Activated T-helper 1 cell treated with anti-CD3 and anti-CD28 coated beads, Interleukin-12 subunit alpha, Interleukin-12 subunit beta, Interleukin-2, Interleukin-4 antibody, amounts not matched to agents 30 ng/mL and 10 ng/mL and 1 ng/mL, durations not matched to agents 14 hours and 24 hours and 36 hours (primary cell): Measurements from ENCODE around the gene LRRC27. TPM values are rescaled to one million over a fixed set of nuclear protein-coding genes. Genes with fewer than 3 reads are reported as not detected.
"Not testable (repeated sequence)": the region's sequence is repeated elsewhere in the genome, so short reads cannot be mapped to it uniquely, and the experiment has no call there.

ENCODE experiments used
- DNase-seq: peaks from one replicate; pipeline ENCODE4 v3.0.0; 2021; ENCODE audit warnings: low spot score
- H3K27ac Mint-ChIP-seq: one replicate; pipeline ENCODE4 v1.8.0; 2021; ENCODE audit warnings: mild to moderate bottlenecking, mixed read lengths
- H3K27me3 Mint-ChIP-seq: one replicate; pipeline ENCODE4 v1.8.0; 2022; ENCODE audit warnings: mild to moderate bottlenecking, moderate library complexity, mixed read lengths; ENCODE audit not compliant: insufficient read depth
- H3K36me3 Mint-ChIP-seq: one replicate; pipeline ENCODE4 v1.8.0; 2021; ENCODE audit warnings: low read depth, mixed read lengths
- H3K4me1 Mint-ChIP-seq: one replicate; pipeline ENCODE4 v1.8.0; 2021; ENCODE audit warnings: low read depth, mixed read lengths
- H3K4me3 Mint-ChIP-seq: one replicate; pipeline ENCODE4 v1.8.0; 2021; ENCODE audit warnings: mild to moderate bottlenecking, moderate library complexity, mixed read lengths
- H3K9me3 Mint-ChIP-seq: one replicate; pipeline ENCODE4 v1.8.0; 2021; ENCODE audit warnings: mixed read lengths
- intact Hi-C: fragments of 100-400 bp; cut with micrococcal nuclease; formaldehyde crosslinking; loops from one replicate; pipeline ENCODE4 v1.15.1; 2024
- total RNA-seq: library from RNA; stranded (reverse); gene quantifications from 2 replicates; pipeline ENCODE4 v1.2.3, GENCODE V29; 2022

Gene LRRC27
- total RNA-seq, 1 donor from 2014 or later = 1.7 TPM

DNA sequence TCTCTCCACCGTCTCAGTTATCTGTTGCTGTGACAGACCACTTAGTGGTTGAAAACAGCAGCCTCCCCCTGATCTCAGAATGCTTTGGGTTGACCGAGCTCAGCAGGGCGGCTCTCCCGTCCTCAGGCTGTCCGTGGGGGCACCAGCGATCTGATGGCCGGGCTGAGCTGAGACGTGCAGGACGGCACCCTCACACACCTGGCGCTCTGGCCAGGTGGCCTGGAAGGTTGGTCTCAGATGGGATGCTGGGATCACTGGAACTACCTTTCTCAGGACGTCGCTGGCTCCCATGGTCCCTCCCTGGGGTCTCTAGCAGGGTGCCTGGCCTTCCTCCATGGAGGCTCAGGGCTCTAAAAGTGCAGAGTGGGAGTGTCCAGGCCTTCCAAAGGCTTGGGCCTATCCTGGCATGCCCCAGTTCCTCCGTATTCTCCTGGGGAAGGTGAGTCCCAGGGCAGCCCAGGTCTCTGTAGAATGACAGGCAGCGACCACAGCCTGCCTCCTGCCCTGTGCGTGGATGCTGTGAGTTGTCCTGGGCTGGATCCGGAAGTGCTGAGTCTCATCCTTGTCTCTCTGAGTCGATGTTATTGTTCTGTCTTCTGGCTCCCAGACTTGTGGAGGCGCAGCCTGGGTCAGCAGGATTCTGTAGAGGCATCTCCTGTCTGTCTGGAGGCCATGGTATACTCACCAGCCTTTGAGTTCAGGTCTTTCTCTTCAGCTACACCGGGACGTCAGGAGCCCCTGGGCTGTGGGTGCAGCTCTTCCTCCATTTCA is 52.8 kb downstream of the LRRC27 start:
- DNase-seq = no peak
- H3K9me3 Mint-ChIP-seq = no peaks in the 10 kb centered on the region
- intact Hi-C loops = loop anchor here (5.0 kb wide), 1 partner anchor 152 kb away; the partner anchor contains the start of gene INPP5A
- H3K27ac Mint-ChIP-seq = no peak overlapping the region
- no peak overlapping the region for H3K4me3 Mint-ChIP-seq
- H3K4me1 Mint-ChIP-seq = peaks cover 13% of the 10 kb centered on the region
- H3K27me3 Mint-ChIP-seq = peaks cover 9% of the 10 kb centered on the region
- no peaks in the 10 kb centered on the region for H3K36me3 Mint-ChIP-seq

DNA sequence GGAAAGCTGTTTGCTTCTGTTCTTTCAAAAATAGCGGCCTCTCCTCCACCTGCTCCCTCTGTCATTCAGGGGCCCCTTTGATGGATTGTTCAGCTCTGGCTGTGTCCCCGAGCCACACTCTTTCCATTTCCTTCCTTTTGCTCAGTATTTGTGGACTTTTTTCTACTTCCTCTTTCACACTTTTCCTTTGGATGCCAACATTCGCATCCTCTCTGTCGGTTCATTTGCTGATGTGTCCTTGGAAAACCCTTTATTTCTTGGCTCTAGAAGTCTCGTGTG is 53.3 kb downstream of the LRRC27 start:
- H3K27ac Mint-ChIP-seq = peak overlapping the region; percentile 42
- no peaks in the 10 kb centered on the region for H3K9me3 Mint-ChIP-seq

GRCh38 chr10:132385721-132386418 is 53.9 kb downstream of the LRRC27 start:
- Mint-ChIP-seq H3K36me3 (no peaks in the 10 kb centered on the region), H3K4me3 (no peak overlapping the region), H3K9me3 (no peaks in the 10 kb centered on the region), H3K27ac (peak overlapping the region; percentile 42), H3K27me3 (peaks cover 9% of the 10 kb centered on the region), H3K4me1 (peaks cover 13% of the 10 kb centered on the region)
- DNase-seq = no peak
- intact Hi-C loops = loop anchor here (2.0 to 5.0 kb wide), 2 partner anchors 53 to 151 kb away; partner anchors contain the start of genes INPP5A and LRRC27

More for the DNA sequence above, 53.3 kb downstream of the LRRC27 start:
- peaks cover 13% of the 10 kb centered on the region for H3K4me1 Mint-ChIP-seq
- H3K4me3 Mint-ChIP-seq = no peak overlapping the region
- DNase-seq = no peak
- peaks cover 9% of the 10 kb centered on the region for H3K27me3 Mint-ChIP-seq
- intact Hi-C loops = loop anchor here (5.0 kb wide), 1 partner anchor 152 kb away; the partner anchor contains the start of gene INPP5A
- H3K36me3 Mint-ChIP-seq = no peaks in the 10 kb centered on the region

- H3K9me3 Mint-ChIP-seq = no peaks in the 10 kb centered on the region
- H3K27me3 Mint-ChIP-seq = peaks cover 8% of the 10 kb centered on the region
- peaks cover 12% of the 10 kb centered on the region for H3K4me1 Mint-ChIP-seq
- H3K36me3 Mint-ChIP-seq = no peaks in the 10 kb centered on the region
- no peak overlapping the region for H3K4me3 Mint-ChIP-seq
- peak overlapping the region; percentile 52 for H3K27ac Mint-ChIP-seq
- no peak for DNase-seq
- intact Hi-C loops = loop anchor here (2.0 to 5.0 kb wide), 2 partner anchors 54 to 151 kb away; partner anchors contain the start of genes INPP5A and LRRC27
Observed at GRCh38 chr10:132386419-132386831, 54.4 kb downstream of the LRRC27 start.

DNA sequence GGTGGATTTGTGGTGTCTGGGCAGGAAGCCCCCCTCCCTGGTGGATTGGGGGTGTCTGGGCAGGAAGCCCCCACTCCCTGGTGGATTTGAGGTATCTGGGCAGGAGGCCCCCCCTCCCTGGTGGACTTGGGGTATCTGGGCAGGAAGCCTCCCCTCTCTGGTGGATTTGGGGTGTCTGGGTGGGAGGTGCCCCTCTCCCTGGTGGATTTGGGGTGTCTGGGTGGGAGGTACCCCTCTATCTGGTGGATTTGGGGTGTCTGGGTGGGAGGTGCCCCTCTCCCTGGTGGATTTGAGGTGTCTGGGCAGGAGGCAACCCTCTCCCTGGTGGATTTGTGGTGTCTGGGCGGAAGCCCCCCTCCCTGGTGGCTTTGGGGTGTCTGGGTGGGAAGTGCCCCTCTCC is 54.9 kb downstream of the LRRC27 start:
- intact Hi-C loops = loop anchor here (2.0 to 5.0 kb wide), 2 partner anchors 54 to 150 kb away; partner anchors contain the start of genes INPP5A and LRRC27
- H3K9me3 Mint-ChIP-seq, H3K4me3 Mint-ChIP-seq, H3K4me1 Mint-ChIP-seq, H3K27me3 Mint-ChIP-seq, DNase-seq, H3K36me3 Mint-ChIP-seq: not testable (repeated sequence)
- H3K27ac Mint-ChIP-seq = peak overlapping the region; percentile 52

DNA sequence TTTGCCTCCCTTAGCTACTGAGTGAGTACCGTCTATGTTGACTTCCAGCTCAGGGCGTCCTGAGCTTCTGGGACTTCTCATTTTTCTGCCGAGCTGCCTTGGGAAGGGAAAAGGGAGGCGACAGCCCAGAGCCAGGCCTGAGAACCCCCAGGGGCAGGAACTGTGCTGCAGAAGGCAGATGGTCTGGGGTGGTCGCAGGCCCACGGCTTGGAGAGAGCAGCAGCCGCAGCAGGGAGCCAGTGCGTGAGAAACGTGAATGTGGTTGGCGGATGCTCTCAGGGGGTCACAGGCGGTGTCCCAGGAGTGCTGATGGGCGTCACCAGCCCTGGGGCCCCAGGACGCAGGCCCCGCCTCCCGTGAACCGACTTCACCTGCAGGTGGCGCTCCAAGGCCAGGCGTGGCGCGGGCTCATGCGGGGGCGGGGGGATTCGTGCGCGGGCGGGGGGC is 55.8 kb downstream of the LRRC27 start:
- peaks cover 3% of the 10 kb centered on the region for H3K36me3 Mint-ChIP-seq
- peak overlapping the region; percentile 47 for H3K4me3 Mint-ChIP-seq
- peak overlapping the region; percentile 92 for H3K27ac Mint-ChIP-seq
- DNase-seq = peak; percentile 63
- intact Hi-C loops = loop anchor here (2.0 to 5.0 kb wide), 3 partner anchors 23 to 150 kb away; partner anchors contain the start of genes INPP5A and LRRC27
- peaks cover 1% of the 10 kb centered on the region for H3K4me1 Mint-ChIP-seq
- peaks cover 9% of the 10 kb centered on the region for H3K9me3 Mint-ChIP-seq
- H3K27me3 Mint-ChIP-seq = peaks cover 7% of the 10 kb centered on the region

GRCh38 chr10:132388891-132389432 is 57.0 kb downstream of the LRRC27 start:
- H3K27ac Mint-ChIP-seq = peak overlapping the region; percentile 63
- peaks cover 6% of the 10 kb centered on the region for H3K27me3 Mint-ChIP-seq
- intact Hi-C loops = loop anchor here (2.0 to 5.0 kb wide), 2 partner anchors 24 to 148 kb away; partner anchors contain the start of gene INPP5A
- peaks cover 9% of the 10 kb centered on the region for H3K9me3 Mint-ChIP-seq
- no peak for DNase-seq
- peaks cover 3% of the 10 kb centered on the region for H3K36me3 Mint-ChIP-seq
- H3K4me3 Mint-ChIP-seq = no peak overlapping the region
- H3K4me1 Mint-ChIP-seq = no peaks in the 10 kb centered on the region

DNA sequence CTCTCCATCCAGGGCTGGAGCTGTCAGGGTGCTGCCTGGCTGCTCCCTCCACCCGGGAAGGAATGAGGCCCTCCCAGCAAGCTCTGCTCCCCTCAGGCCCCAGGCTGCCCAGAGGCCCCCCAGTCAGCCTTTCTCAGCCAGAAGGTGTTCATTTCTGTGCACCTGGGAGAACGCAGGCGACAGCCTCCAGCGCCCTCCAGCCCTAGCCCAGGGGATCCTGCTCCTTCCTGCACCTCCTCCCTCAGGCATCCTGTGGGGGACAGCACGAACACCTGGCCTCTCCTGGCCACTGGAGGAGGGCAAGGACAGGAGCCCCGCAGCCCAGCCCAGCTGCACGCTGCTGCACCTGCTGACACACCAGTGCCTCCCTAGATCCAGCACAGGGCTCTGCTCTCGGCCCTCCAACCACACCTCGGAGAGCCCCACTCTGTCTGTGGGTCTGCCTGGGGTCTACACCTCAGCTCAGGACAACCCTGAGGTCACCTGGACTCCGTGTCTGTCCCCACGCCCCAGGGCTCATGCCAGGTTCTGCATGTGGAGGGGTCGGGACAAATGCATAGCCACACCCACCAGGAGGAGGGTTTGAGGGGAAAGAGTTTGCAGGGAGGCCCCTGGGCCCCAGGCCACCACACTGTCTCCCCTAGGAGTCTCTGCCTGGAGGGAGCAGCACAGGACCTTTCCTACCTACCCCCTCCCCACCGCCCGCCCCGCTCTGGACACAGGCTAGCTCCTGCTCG is 57.6 kb downstream of the LRRC27 start:
- peaks cover 9% of the 10 kb centered on the region for H3K9me3 Mint-ChIP-seq
- no peak overlapping the region for H3K4me3 Mint-ChIP-seq
- H3K27ac Mint-ChIP-seq = peak overlapping the region; percentile 63

DNA sequence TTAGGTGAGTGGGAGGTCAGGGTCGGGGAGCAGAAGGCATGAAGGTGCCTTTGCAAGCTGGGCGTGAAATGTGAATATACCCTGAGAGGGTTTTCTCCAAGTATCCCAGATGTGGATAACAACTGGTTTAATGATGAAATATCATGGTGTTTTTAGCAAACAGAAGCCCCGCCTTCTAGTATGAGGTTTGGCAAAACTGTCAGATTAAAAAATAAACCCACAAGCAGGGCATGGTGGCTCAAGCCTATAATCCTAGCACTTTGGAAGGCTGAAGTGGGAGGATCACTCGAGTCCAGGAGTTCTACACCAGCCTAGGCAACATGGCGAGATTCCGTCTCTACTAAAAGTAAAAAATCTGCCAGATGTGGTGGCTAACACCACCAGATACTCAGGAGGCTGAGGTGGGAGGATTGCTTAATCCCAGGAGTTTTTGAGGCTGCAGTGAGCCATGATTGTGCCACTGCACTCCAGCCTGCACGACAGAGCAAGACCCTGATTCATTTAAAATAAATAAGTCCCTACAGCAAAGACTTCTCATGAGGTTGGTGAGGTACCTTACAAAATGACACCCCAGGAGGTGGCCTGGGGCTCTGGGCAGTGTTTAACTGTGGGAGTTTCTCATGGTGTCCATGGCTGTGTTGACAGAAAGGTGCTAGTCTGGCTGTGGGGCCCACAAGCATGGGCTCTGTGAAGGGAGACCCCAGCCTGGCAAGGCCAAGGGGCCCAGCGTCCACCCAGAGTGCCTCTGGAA is 58.4 kb downstream of the LRRC27 start:
- intact Hi-C loops = loop anchor here (1.0 to 5.0 kb wide), 2 partner anchors 57 to 247 kb away; no protein-coding TSS in a partner anchor
- Mint-ChIP-seq H3K27me3 (peaks cover 8% of the 10 kb centered on the region), H3K4me3 (no peak overlapping the region), H3K9me3 (peaks cover 9% of the 10 kb centered on the region), H3K27ac (no peak overlapping the region), H3K36me3 (peaks cover 3% of the 10 kb centered on the region), H3K4me1 (no peaks in the 10 kb centered on the region)
- no peak for DNase-seq

More for the DNA sequence above, 57.6 kb downstream of the LRRC27 start:
- DNase-seq = no peak
- peaks cover 3% of the 10 kb centered on the region for H3K36me3 Mint-ChIP-seq
- H3K4me1 Mint-ChIP-seq = no peaks in the 10 kb centered on the region
- H3K27me3 Mint-ChIP-seq = peaks cover 8% of the 10 kb centered on the region
- intact Hi-C loops = loop anchor here (1.0 to 5.0 kb wide), 4 partner anchors 25 to 248 kb away; partner anchors contain the start of gene INPP5A

- intact Hi-C loops = loop anchor here (1.0 to 5.0 kb wide), 2 partner anchors 56 to 246 kb away; no protein-coding TSS in a partner anchor
- DNase-seq = no peak
- Mint-ChIP-seq H3K27ac (no peak overlapping the region), H3K4me1 (no peaks in the 10 kb centered on the region), H3K9me3 (peaks cover 9% of the 10 kb centered on the region), H3K4me3 (no peak overlapping the region), H3K36me3 (peaks cover 3% of the 10 kb centered on the region), H3K27me3 (peaks cover 8% of the 10 kb centered on the region)
Observed at GRCh38 chr10:132390921-132391675, 59.1 kb downstream of the LRRC27 start.

DNA sequence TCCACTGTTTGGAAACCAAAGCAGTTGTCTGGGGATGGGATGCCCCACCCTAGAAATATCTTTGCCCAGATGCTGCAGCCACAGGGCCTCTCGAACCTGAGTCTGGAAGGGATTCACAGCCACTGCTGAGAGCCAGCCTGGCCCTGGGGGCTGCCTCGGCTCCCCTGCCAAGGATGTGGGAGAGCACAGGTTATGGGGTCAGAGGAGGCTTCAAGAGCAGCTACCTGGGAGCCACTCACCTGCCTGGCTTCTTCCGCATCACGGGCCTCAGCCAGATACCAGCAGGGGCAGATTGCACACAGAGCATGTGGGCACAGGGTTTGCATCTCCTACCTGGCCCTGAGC is 59.7 kb downstream of the LRRC27 start:
- Mint-ChIP-seq H3K27me3 (peaks cover 8% of the 10 kb centered on the region), H3K4me1 (no peaks in the 10 kb centered on the region), H3K9me3 (peaks cover 9% of the 10 kb centered on the region), H3K4me3 (no peak overlapping the region), H3K36me3 (peaks cover 3% of the 10 kb centered on the region), H3K27ac (no peak overlapping the region)
- intact Hi-C loops = loop anchor here (5.0 kb wide), 1 partner anchor 246 kb away; no protein-coding TSS in a partner anchor
- no peak for DNase-seq
